Upper lobe of left lung (tissue), 4 donors: ENCODE measurements around the gene STXBP3.

Experiments used
- CTCF ChIP-seq, 6 experiments: fragments of 450-650 bp in 4 of 6; fragments of 200-600 bp in 2 of 6; sonication (generic) in 2 of 6; IDR thresholded peaks; one replicate each; pipeline ENCODE4 v1.5.1; 2016 to 2019; ENCODE audit warnings: antibody characterized with exemption in 6 of 6
- POLR2A ChIP-seq, 4 donors: fragments of 450-650 bp; IDR thresholded peaks; one replicate each; pipeline ENCODE4 v1.5.1; 2016 to 2017; ENCODE audit warnings: antibody characterized with exemption in 4 of 4, mild to moderate bottlenecking in 2 of 4
- POLR2AphosphoS5 ChIP-seq, 2 donors: sonication (generic); formaldehyde crosslinking; IDR thresholded peaks; one replicate each; pipeline ENCODE4 v1.5.1; 2017; ENCODE audit warnings: antibody characterized with exemption in 2 of 2

GRCh38 chr1:108722292-108722691, 24.2 kb upstream of the STXBP3 start:
- TF ChIP-seq CTCF (IDR thresholded peaks at IDR 0.05) (no peak), POLR2AphosphoS5 (IDR thresholded peaks at IDR 0.05) (no peak), POLR2A (IDR thresholded peaks at IDR 0.05) (no peak)
